A549 (cell line): ENCODE results near the gene HS3ST3B1.

Experiments used
- BHLHE40 ChIP-seq: IDR thresholded peaks from 2 replicates; pipeline ENCODE4 v1.6.1; 2012; ENCODE audit warnings: low read depth, low read length, inconsistent platforms
- CHD2 ChIP-seq: fragments of 150-350 bp; IDR thresholded peaks from 2 replicates; pipeline ENCODE4 v1.6.1; 2014; ENCODE audit warnings: low read length; ENCODE audit not compliant: partially characterized antibody
- HDAC2 ChIP-seq: fragments of 200-600 bp; sonication (generic); IDR thresholded peaks from 2 replicates; pipeline ENCODE4 v1.6.1; 2016
- NPAS2 ChIP-seq: fragments of 250-450 bp; sonication (Bioruptor Pico); IDR thresholded peaks from 2 replicates; pipeline ENCODE4 v1.8.0; 2022; ENCODE audit warnings: mild to moderate bottlenecking, moderate library complexity, borderline replicate concordance
- POLR2A ChIP-seq: IDR thresholded peaks from 2 replicates; pipeline ENCODE4 v1.6.1; 2012; ENCODE audit warnings: mild to moderate bottlenecking, low read length
- RCOR1 ChIP-seq: fragments of 150-350 bp; IDR thresholded peaks from 2 replicates; pipeline ENCODE4 v1.6.1; 2014; ENCODE audit warnings: antibody characterized with exemption, low read length, low read depth
- ZNF302 ChIP-seq: fragments of 250-450 bp; sonication (Bioruptor Pico); IDR thresholded peaks from 2 replicates; pipeline ENCODE4 v1.9.0; 2021; ENCODE audit warnings: inconsistent platforms, mild to moderate bottlenecking, moderate library complexity
- TF ChIP-seq, protein P1 (sequence below): IDR thresholded peaks from 2 replicates; pipeline ENCODE4 v1.6.1; 2012
- TF ChIP-seq, protein P2 (sequence below): fragments of >200 bp; sonication (Bioruptor Twin); formaldehyde crosslinking; IDR thresholded peaks from 3 replicates; pipeline ENCODE4 v1.5.1; 2016
- TF ChIP-seq, protein P3 (sequence below): IDR thresholded peaks from 2 replicates; pipeline ENCODE4 v1.6.1; 2012
- TF ChIP-seq, protein P4 (sequence below): fragments of 200-600 bp; sonication (generic); IDR thresholded peaks from 2 replicates; pipeline ENCODE4 v1.6.1; 2016; ENCODE audit warnings: antibody characterized with exemption, mild to moderate bottlenecking, moderate library complexity

DNA sequence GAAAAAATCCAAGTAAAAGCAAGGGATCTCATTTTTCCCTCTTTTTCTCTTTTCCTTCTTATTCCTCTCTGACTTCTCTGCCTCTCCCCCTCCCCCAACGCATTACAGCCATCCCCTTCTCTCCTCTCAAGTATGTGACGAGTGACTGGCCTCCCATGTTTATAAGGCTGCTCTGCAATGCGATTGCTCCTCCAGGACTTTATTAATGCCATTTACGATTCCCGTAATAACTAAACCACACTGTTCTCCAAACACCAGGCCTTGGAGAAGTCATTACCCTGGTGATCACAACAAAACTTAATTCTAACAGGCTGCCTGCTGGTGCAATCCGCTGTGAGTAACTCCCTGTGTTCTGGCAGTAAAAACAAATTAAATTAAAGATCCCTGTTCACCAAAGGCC lies 88.8 kb downstream of the HS3ST3B1 start:
- no peak for TF ChIP-seq NPAS2
- TF ChIP-seq BHLHE40: no peak
- TF ChIP-seq, protein P1, sequence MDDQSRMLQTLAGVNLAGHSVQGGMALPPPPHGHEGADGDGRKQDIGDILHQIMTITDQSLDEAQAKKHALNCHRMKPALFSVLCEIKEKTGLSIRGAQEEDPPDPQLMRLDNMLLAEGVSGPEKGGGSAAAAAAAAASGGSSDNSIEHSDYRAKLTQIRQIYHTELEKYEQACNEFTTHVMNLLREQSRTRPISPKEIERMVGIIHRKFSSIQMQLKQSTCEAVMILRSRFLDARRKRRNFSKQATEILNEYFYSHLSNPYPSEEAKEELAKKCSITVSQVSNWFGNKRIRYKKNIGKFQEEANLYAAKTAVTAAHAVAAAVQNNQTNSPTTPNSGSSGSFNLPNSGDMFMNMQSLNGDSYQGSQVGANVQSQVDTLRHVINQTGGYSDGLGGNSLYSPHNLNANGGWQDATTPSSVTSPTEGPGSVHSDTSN: no peak
- TF ChIP-seq, protein P2, sequence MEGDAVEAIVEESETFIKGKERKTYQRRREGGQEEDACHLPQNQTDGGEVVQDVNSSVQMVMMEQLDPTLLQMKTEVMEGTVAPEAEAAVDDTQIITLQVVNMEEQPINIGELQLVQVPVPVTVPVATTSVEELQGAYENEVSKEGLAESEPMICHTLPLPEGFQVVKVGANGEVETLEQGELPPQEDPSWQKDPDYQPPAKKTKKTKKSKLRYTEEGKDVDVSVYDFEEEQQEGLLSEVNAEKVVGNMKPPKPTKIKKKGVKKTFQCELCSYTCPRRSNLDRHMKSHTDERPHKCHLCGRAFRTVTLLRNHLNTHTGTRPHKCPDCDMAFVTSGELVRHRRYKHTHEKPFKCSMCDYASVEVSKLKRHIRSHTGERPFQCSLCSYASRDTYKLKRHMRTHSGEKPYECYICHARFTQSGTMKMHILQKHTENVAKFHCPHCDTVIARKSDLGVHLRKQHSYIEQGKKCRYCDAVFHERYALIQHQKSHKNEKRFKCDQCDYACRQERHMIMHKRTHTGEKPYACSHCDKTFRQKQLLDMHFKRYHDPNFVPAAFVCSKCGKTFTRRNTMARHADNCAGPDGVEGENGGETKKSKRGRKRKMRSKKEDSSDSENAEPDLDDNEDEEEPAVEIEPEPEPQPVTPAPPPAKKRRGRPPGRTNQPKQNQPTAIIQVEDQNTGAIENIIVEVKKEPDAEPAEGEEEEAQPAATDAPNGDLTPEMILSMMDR: no peak
- TF ChIP-seq, protein P3, sequence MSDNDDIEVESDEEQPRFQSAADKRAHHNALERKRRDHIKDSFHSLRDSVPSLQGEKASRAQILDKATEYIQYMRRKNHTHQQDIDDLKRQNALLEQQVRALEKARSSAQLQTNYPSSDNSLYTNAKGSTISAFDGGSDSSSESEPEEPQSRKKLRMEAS: no peak
- TF ChIP-seq POLR2A: no peak
- TF ChIP-seq HDAC2: no peak
- TF ChIP-seq, protein P4, sequence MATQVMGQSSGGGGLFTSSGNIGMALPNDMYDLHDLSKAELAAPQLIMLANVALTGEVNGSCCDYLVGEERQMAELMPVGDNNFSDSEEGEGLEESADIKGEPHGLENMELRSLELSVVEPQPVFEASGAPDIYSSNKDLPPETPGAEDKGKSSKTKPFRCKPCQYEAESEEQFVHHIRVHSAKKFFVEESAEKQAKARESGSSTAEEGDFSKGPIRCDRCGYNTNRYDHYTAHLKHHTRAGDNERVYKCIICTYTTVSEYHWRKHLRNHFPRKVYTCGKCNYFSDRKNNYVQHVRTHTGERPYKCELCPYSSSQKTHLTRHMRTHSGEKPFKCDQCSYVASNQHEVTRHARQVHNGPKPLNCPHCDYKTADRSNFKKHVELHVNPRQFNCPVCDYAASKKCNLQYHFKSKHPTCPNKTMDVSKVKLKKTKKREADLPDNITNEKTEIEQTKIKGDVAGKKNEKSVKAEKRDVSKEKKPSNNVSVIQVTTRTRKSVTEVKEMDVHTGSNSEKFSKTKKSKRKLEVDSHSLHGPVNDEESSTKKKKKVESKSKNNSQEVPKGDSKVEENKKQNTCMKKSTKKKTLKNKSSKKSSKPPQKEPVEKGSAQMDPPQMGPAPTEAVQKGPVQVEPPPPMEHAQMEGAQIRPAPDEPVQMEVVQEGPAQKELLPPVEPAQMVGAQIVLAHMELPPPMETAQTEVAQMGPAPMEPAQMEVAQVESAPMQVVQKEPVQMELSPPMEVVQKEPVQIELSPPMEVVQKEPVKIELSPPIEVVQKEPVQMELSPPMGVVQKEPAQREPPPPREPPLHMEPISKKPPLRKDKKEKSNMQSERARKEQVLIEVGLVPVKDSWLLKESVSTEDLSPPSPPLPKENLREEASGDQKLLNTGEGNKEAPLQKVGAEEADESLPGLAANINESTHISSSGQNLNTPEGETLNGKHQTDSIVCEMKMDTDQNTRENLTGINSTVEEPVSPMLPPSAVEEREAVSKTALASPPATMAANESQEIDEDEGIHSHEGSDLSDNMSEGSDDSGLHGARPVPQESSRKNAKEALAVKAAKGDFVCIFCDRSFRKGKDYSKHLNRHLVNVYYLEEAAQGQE: no peak
- TF ChIP-seq ZNF302 (CRISPR knock-in tag): no peak
- TF ChIP-seq RCOR1: no peak
- TF ChIP-seq CHD2: no peak
